Activated T-cell treated with anti-CD3 and anti-CD28 coated beads, Interleukin-2, amount 50 U/mL, for 24 hours (primary cell): Measurements from ENCODE around the gene PRSS1.
"Not testable (repeated sequence)": the region's sequence is repeated elsewhere in the genome, so short reads cannot be mapped to it uniquely, and the experiment has no call there.

ENCODE experiments used
- DNase-seq: peaks from one replicate; pipeline ENCODE4 v3.0.0-alpha.2; 2020
- H3K27ac Mint-ChIP-seq: 2 replicates; pipeline ENCODE4 v1.8.0; 2020; ENCODE audit warnings: mild to moderate bottlenecking, mixed read lengths
- H3K27me3 Mint-ChIP-seq: 2 replicates; pipeline ENCODE4 v1.8.0; 2020; ENCODE audit warnings: mixed read lengths
- H3K36me3 Mint-ChIP-seq: 2 replicates; pipeline ENCODE4 v1.8.0; 2020; ENCODE audit warnings: low read depth, mixed read lengths
- H3K4me1 Mint-ChIP-seq: 2 replicates; pipeline ENCODE4 v1.8.0; 2020; ENCODE audit warnings: low read depth, mixed read lengths
- H3K4me3 Mint-ChIP-seq: 2 replicates; pipeline ENCODE4 v1.8.0; 2020; ENCODE audit warnings: mild to moderate bottlenecking, moderate library complexity, mixed read lengths
- H3K9me3 Mint-ChIP-seq: 2 replicates; pipeline ENCODE4 v1.8.0; 2020; ENCODE audit warnings: mixed read lengths

PRSS1 gene

GRCh38 chr7:142749218-142749993 lies at the start of gene PRSS1:
TSS of gene PRSS1 (plus strand) at chr7:142749472. CDS start at chr7:142749485, 13 bp downstream.
- no peaks in the 10 kb centered on the region for H3K9me3 Mint-ChIP-seq
- no peaks in the 10 kb centered on the region for H3K27me3 Mint-ChIP-seq
- no peaks in the 10 kb centered on the region for H3K36me3 Mint-ChIP-seq
- no peak within 1 kb of the TSS for H3K27ac Mint-ChIP-seq
- H3K4me1 Mint-ChIP-seq: no peaks in the 10 kb centered on the region
- no peak within 1 kb of the TSS for H3K4me3 Mint-ChIP-seq
- no peak for DNase-seq

GRCh38 chr7:142700935-142701334 lies 48.3 kb upstream of the PRSS1 start:
- H3K27me3 Mint-ChIP-seq, DNase-seq, H3K4me3 Mint-ChIP-seq, H3K9me3 Mint-ChIP-seq, H3K36me3 Mint-ChIP-seq: not testable (repeated sequence)
- Mint-ChIP-seq H3K4me1 (peaks cover 51% of the 10 kb centered on the region), H3K27ac (peak overlapping the region; percentile 73)

DNA sequence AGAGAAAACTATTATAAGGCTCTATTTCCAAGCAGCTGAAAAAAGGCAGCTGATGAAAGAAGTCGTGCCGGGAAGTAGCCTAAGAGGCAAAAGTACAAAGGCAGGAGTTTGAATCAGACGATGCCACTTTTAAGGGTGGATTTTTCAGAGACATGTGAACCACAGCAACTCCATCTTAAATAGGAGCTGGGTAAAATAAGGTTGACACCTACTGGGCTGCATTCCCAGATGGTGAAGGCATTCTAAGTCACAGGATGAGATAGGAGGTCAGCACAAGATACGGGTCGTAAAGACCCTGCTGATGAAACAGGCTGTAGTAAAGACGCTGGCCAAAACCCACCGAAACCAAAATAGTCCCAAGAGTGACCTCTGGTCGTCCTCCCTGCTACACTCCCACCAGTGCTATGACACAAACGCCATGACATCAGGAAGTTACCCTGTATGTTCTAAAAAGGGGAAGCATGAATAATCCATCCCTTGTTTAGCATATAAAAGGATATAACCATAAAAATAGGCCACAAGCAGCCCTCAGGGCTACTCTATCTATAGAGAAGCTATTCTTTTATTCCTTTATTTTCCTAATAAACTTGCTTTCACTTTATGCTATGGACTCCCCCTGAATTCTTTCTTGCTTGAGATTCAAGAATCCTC lies 45.5 kb upstream of the PRSS1 start:
- Mint-ChIP-seq H3K27me3 (no peaks in the 10 kb centered on the region), H3K9me3 (no peaks in the 10 kb centered on the region), H3K4me3 (no peak overlapping the region), H3K4me1 (peaks cover 32% of the 10 kb centered on the region), H3K36me3 (no peaks in the 10 kb centered on the region), H3K27ac (no peak overlapping the region)
- DNase-seq: no peak

- H3K27me3 Mint-ChIP-seq, DNase-seq, H3K36me3 Mint-ChIP-seq, H3K9me3 Mint-ChIP-seq, H3K4me3 Mint-ChIP-seq: not testable (repeated sequence)
- H3K4me1 Mint-ChIP-seq: peaks cover 46% of the 10 kb centered on the region
- H3K27ac Mint-ChIP-seq: peak overlapping the region; percentile 33
Measured at GRCh38 chr7:142708726-142709125, 40.5 kb upstream of the PRSS1 start.

GRCh38 chr7:142709921-142710320 lies 39.4 kb upstream of the PRSS1 start:
- H3K27ac Mint-ChIP-seq: peak overlapping the region; percentile 88
- no peaks in the 10 kb centered on the region for H3K36me3 Mint-ChIP-seq
- H3K27me3 Mint-ChIP-seq: no peaks in the 10 kb centered on the region
- H3K4me1 Mint-ChIP-seq: peaks cover 57% of the 10 kb centered on the region
- H3K4me3 Mint-ChIP-seq: peak overlapping the region; percentile 57
- DNase-seq: no peak
- H3K9me3 Mint-ChIP-seq: no peaks in the 10 kb centered on the region

- Mint-ChIP-seq H3K36me3 (no peaks in the 10 kb centered on the region), H3K27me3 (no peaks in the 10 kb centered on the region), H3K27ac (peak overlapping the region; percentile 87), H3K4me1 (peaks cover 67% of the 10 kb centered on the region), H3K4me3 (peak overlapping the region; percentile 77), H3K9me3 (no peaks in the 10 kb centered on the region)
- no peak for DNase-seq
Measured at GRCh38 chr7:142711196-142711595, 38.1 kb upstream of the PRSS1 start.

GRCh38 chr7:142711746-142712616 lies 37.3 kb upstream of the PRSS1 start:
- Mint-ChIP-seq H3K27ac (peak overlapping the region; percentile 87), H3K36me3 (no peaks in the 10 kb centered on the region), H3K4me1 (peaks cover 75% of the 10 kb centered on the region)

GRCh38 chr7:142712617-142712957 lies 36.7 kb upstream of the PRSS1 start:
- Mint-ChIP-seq H3K27ac (peak overlapping the region; percentile 61), H3K36me3 (no peaks in the 10 kb centered on the region), H3K4me3 (peak overlapping the region; percentile 18), H3K27me3 (no peaks in the 10 kb centered on the region), H3K9me3 (no peaks in the 10 kb centered on the region), H3K4me1 (peaks cover 79% of the 10 kb centered on the region)
- no peak for DNase-seq

More at GRCh38 chr7:142711746-142712616, 37.3 kb upstream of the PRSS1 start:
- Mint-ChIP-seq H3K27me3 (no peaks in the 10 kb centered on the region), H3K9me3 (no peaks in the 10 kb centered on the region), H3K4me3 (peak overlapping the region; percentile 77)
- no peak for DNase-seq

GRCh38 chr7:142714375-142714774 lies 34.9 kb upstream of the PRSS1 start:
- Mint-ChIP-seq H3K27ac (peak overlapping the region; percentile 84), H3K4me1 (peaks cover 81% of the 10 kb centered on the region), H3K4me3 (peak overlapping the region; percentile 44), H3K36me3 (no peaks in the 10 kb centered on the region), H3K9me3 (no peaks in the 10 kb centered on the region), H3K27me3 (no peaks in the 10 kb centered on the region)
- DNase-seq: no peak

GRCh38 chr7:142716596-142716995 lies 32.7 kb upstream of the PRSS1 start:
- H3K27me3 Mint-ChIP-seq: no peaks in the 10 kb centered on the region
- no peaks in the 10 kb centered on the region for H3K9me3 Mint-ChIP-seq
- no peak for DNase-seq
- peak overlapping the region; percentile 4 for H3K4me3 Mint-ChIP-seq
- H3K27ac Mint-ChIP-seq: peak overlapping the region; percentile 33
- H3K4me1 Mint-ChIP-seq: peaks cover 60% of the 10 kb centered on the region
- no peaks in the 10 kb centered on the region for H3K36me3 Mint-ChIP-seq

DNA sequence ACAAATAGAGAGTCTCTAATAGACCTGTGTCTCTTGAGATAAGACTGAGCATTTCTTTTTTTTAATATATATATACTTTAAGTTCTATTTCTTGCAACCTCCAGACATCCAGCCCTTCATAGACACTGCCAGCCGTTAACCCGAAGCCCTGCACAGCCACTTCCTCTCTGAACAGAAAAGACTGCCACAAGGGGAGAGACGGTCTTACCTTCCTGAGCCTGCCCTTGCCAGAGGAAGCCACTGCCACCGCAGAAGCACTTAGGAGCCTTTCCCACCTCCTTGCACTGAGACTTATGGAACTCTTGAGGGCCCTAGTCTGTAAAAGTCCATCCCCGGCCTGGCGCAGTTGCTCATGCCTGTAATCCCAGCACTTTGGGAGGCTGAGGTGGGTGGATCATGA lies 31.8 kb upstream of the PRSS1 start:
- no peak overlapping the region for H3K27ac Mint-ChIP-seq
- H3K4me3 Mint-ChIP-seq: peak overlapping the region; percentile 61
- H3K27me3 Mint-ChIP-seq: no peaks in the 10 kb centered on the region
- peaks cover 55% of the 10 kb centered on the region for H3K4me1 Mint-ChIP-seq
- H3K36me3 Mint-ChIP-seq: no peaks in the 10 kb centered on the region
- H3K9me3 Mint-ChIP-seq: no peaks in the 10 kb centered on the region
- DNase-seq: peak; percentile 35

DNA sequence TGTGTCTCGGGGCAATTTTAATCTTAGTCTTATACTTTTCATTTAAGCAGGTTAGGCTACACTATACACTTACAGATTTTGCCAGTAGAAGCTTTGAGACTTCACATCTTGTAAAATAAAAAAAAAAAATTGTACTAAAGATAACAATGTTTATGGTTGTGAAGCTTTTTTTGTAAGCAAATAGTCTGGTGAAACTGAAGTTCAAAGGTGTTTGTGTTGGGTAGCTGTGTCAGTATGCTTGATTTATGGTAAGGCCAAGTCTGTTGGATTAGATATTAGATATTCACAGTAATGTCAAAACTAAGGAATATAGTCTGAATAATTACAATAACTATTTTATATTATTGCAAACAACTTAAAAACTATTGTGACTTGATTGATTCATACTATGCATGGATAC lies 31.0 kb upstream of the PRSS1 start:
- Mint-ChIP-seq H3K27ac (no peak overlapping the region), H3K9me3 (no peaks in the 10 kb centered on the region), H3K36me3 (no peaks in the 10 kb centered on the region), H3K27me3 (no peaks in the 10 kb centered on the region), H3K4me1 (peaks cover 53% of the 10 kb centered on the region), H3K4me3 (peak overlapping the region; percentile 61)
- DNase-seq: no peak

DNA sequence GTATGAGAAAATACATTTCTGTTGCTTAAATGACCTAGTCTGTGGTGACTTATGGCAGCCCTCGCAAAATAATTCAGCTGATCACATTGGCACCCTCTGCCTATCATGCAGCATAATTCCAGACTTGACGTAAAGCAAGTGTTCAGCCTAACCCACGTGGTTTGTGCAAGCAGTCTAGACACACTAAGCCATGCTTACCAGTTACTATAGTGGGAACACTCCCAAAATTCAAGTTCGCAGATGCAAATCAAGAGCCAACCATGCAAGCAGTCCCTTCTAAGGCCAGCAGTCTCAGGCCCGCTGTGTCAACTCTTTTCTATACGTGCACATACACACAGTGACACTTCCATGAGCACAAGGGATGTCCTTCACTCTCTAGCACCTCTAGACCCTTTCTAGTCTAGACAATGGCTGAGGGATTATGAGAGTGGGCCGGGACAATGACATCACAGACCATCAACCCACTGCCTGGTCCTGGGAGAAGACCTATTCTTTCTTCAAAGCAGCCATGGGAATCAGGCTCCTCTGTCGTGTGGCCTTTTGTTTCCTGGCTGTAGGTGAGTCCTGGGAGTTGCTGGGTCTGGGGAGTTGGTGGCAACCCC lies 29.0 kb upstream of the PRSS1 start:
- no peaks in the 10 kb centered on the region for H3K9me3 Mint-ChIP-seq
- no peaks in the 10 kb centered on the region for H3K27me3 Mint-ChIP-seq
- no peaks in the 10 kb centered on the region for H3K36me3 Mint-ChIP-seq
- peak overlapping the region; percentile 78 for H3K27ac Mint-ChIP-seq
- peak overlapping the region; percentile 81 for H3K4me3 Mint-ChIP-seq
- no peak for DNase-seq
- peaks cover 35% of the 10 kb centered on the region for H3K4me1 Mint-ChIP-seq

DNA sequence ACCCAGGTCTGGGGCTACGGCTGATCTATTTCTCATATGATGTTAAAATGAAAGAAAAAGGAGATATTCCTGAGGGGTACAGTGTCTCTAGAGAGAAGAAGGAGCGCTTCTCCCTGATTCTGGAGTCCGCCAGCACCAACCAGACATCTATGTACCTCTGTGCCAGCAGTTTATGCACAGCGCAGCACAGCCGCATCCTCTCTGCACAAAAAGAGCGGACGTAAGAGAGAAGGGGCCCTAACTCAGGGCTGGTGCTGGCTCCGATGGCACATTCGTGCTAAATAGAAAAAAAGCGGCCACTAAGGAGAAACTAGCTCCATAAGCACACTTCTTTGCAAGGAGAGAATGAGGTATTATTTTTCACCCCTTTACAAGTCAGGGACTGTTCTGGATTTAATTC lies 28.3 kb upstream of the PRSS1 start:
- Mint-ChIP-seq H3K4me1 (peaks cover 31% of the 10 kb centered on the region), H3K9me3 (no peaks in the 10 kb centered on the region), H3K27ac (peak overlapping the region; percentile 78), H3K27me3 (no peaks in the 10 kb centered on the region), H3K4me3 (peak overlapping the region; percentile 81), H3K36me3 (no peaks in the 10 kb centered on the region)
- no peak for DNase-seq
